GM10266 (cell line): ENCODE results near the gene DHRS7.

Source experiments
- DNase-seq: peaks from one replicate; pipeline ENCODE4 v3.0.0; 2012; ENCODE audit errors: extremely low spot score
- TF ChIP-seq, protein P1 (sequence below): IDR thresholded peaks from 2 replicates; pipeline ENCODE4 v1.5.1; 2012; ENCODE audit warnings: mild to moderate bottlenecking, low read depth; ENCODE audit not compliant: control insufficient read depth, insufficient read depth; ENCODE audit errors: missing control alignments

Gene DHRS7

DNA sequence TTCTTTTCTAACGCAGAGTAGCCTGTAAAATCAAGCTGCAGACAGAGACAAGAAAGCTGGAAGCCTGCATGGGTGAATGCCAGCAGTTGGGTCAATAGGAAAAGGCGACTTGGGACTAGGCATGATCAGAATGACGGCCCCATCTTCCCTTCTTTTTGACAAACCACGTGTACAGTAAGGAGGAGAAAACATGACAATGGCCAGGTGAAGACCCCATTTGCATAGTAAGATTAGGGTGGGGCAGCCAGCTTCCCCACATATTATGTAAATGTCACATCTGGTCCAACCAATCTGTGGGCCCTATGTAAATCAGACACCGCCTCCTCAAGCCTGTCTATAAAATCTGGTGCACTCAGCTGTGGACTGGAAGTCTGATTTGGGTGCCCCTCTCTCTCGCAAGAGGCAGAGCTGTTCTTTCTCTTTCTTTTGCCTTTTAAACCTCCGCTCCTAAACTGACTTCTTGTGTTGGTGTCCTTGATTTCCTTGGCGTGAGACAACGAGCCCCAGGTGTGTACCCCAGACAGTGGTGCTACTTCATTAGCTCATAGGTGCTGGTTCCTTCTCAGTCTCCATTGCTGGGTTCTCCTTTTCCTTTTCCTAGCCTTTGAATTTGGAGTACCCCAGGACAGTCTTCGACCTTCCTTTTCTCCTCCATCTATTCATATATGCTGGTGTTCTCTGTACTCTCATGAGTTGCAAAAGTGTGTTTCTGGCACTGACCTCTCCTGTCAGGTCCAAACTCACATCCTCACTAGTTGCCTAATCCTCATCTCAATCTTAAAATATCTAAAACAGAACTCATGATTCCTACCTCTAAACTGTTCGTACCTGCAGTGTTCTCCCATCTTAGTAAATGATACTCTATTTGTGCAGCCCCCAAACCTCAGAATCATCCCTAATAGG, 9.4 kb upstream of the DHRS7 start:
- no peak for DNase-seq
- TF ChIP-seq, protein P1, sequence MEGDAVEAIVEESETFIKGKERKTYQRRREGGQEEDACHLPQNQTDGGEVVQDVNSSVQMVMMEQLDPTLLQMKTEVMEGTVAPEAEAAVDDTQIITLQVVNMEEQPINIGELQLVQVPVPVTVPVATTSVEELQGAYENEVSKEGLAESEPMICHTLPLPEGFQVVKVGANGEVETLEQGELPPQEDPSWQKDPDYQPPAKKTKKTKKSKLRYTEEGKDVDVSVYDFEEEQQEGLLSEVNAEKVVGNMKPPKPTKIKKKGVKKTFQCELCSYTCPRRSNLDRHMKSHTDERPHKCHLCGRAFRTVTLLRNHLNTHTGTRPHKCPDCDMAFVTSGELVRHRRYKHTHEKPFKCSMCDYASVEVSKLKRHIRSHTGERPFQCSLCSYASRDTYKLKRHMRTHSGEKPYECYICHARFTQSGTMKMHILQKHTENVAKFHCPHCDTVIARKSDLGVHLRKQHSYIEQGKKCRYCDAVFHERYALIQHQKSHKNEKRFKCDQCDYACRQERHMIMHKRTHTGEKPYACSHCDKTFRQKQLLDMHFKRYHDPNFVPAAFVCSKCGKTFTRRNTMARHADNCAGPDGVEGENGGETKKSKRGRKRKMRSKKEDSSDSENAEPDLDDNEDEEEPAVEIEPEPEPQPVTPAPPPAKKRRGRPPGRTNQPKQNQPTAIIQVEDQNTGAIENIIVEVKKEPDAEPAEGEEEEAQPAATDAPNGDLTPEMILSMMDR, result no peak

DNA sequence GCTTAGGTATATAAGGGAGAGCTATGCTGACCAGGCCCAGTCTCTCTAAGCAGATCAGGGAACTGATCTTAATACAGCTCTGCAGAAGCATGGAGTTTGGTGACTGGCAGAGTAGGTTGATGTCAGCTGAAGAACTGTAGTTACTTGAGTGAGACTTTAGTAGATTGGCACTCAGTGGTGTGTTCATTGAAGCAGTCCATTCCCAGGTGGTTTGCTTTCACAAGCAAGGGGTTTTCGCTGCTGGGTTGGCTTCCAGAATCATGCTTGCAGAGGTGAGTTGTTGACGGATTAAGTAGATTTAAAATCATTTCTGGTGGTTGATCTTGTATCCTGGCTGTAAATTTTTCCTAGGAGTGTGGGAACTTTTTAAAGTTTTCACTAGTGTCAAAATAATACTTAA, 6.5 kb upstream of the DHRS7 start:
- TF ChIP-seq, protein P1, result no peak
- no peak for DNase-seq

DNA sequence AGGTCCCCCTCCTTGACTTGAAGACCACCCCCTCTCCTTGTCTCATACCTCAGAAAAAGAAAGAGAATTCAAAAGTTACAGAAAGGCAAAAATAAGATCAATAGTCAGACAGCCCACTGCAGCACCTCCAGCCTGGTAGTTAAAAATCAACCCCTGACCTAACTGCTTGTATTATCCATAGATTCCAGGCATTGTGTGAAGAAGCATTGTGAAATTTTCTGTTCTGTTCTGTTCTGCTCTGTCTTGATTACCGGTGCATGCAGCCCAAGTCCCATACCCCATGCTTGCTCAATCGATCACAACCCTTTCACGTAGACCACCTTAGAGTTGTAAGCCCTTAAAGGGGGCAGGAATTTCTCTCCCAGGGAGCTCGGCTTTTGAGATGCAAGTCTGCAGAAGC, 5.8 kb upstream of the DHRS7 start:
- TF ChIP-seq, protein P1, result no peak
- no peak for DNase-seq

DNA sequence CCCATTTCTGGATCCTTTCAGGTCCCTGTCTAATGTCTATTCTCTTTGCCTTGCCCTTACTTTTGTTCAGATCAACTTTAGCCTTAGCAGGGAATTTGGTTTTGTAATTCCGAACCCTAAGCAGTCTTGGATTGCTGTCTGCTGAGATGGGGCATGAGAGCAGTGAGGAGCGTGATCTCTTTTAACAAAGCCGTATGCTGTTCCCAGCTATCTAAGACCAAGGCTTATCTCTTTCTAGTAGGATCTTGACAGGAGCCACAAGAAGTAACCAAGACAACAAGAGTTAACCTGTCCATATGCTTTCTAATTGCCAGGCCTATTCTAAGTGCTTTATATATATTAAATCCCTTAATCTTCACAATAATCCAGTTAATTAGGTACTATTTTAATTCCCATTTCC, 4.5 kb upstream of the DHRS7 start:
- no peak for DNase-seq
- TF ChIP-seq, protein P1, result no peak

DNA sequence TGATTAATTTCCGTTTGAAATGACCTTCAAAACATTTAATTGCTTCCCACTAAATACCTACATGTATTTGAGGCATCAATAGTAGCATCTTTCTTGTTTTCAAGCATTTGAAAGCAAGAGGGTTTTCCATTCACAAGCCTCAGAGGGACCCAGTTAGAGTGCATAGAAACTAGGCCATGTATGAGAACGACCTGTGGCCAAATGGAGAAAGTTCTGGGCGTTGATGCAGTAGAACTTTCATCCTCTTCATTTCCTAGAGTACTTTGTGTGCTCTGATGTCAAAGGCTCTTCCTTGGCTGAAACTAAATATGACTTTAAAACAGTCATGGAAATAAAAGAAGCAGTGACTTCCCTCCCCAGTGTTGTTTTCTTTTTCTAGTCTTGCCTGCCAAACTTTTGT, 944 bp upstream of the DHRS7 start:
- peak; percentile 18 for DNase-seq
- TF ChIP-seq, protein P1, result no peak

DNA sequence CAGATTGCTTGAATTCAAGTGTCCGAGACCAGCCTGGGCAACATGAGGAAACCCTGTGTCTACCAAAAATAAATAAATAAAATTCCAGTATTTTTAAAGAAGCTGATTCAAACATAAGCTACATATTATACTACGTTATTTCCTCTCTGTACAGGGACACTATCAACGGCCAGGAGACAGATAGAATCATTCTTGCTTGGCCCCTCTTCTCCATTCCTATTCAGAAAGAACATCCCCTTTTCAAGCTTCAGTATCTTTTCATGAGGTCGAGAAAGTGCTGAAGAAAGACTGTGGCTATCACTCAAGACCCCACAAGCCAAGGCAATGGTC, 314 bp upstream of the DHRS7 start:
- TF ChIP-seq, protein P1, result no peak
- DNase-seq, result peak; percentile 16

DNA sequence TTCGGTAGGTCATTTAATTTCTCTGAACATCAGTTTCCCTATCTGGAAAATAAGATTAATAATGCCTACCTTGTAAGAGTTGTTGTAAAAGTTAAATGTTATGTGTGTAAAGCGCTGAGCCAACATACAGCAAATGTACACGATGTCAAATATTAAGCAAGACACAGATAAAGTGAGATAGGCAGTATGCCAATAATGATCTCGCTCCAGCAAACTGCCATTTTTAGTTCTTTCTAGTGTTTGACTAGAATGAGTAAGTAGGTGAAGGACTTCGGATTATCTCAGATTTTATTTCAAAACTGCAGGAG, 840 bp downstream of the DHRS7 start:
- DNase-seq, result no peak
- TF ChIP-seq, protein P1, result no peak
